ENCODE measurements around the gene UTP25.
"Not testable (repeated sequence)": the region's sequence is repeated elsewhere in the genome, so short reads cannot be mapped to it uniquely, and the experiment has no call there.

UTP25 gene

DNA sequence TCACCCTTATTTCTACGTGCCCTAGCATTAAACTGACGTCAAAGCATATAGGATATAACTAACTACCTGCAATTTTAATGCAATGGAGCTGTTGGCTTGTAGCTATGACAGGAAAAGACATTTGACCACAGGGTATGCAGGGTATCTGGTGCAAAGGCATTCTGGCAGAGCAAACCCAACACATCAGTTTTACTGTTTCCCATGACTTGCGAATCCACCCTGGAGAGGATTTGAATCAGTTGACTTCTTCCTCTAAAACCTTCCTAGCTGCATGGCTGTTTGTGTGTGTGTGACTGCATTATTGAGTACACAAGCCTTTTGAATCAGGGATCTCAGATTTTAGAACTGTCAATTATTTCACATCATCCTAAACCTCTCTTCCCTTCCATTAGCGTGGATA, 68.6 kb downstream of the UTP25 start:
- no peak for DNase-seq (ENCODE audit: low spot score)

GRCh38 chr1:209898271-209898670, 70.5 kb downstream of the UTP25 start:
- DNase-seq (ENCODE audit: low spot score) = not testable (repeated sequence)

GRCh38 chr1:209898851-209899250, 71.1 kb downstream of the UTP25 start:
- not testable (repeated sequence) for DNase-seq (ENCODE audit: low spot score)

- no peak for DNase-seq (ENCODE audit: low spot score)
These were observed 72.2 kb downstream of the UTP25 start for GRCh38 chr1:209899948-209900347.

DNA sequence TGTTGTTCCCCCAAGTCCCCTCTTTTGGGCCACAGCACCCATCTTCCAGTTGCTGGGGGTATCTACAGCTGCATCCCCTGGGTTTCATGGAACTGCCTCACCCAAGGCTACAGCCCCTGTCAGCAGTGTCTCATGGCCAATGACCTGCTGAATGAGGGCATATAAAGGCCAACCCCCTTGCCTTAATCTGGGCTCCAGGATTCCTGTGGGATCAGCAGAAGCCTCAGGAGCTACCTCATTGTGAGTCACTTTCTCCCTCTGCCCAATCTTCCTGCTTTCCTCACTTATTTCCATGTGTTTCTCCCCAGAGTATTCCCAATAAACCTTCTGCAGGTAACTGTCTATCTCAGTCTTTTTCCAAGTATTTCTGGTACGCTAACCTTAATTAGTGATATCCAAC, 73.0 kb downstream of the UTP25 start:
- DNase-seq (ENCODE audit: low spot score) = no peak

- DNase-seq (ENCODE audit: low spot score) = no peak
These were observed 73.4 kb downstream of the UTP25 start for GRCh38 chr1:209901211-209901610.

GRCh38 chr1:209904774-209905173, 77.0 kb downstream of the UTP25 start:
- not testable (repeated sequence) for DNase-seq (ENCODE audit: low spot score)
